Progenitor cell of endocrine pancreas (in vitro differentiated cells): ENCODE data around the gene NELL1. TPM values are rescaled to one million over a fixed set of nuclear protein-coding genes. Genes with fewer than 3 reads are reported as not detected.

Experiments used
- DNase-seq: peaks from one replicate; pipeline ENCODE4 v3.0.0; 2021; ENCODE audit warnings: low spot score; ENCODE audit not compliant: unreplicated experiment
- H3K27ac Mint-ChIP-seq: 2 replicates; pipeline ENCODE4 v1.8.0; 2021; ENCODE audit warnings: mild to moderate bottlenecking, moderate library complexity, mixed read lengths
- H3K27me3 Mint-ChIP-seq: 2 replicates; pipeline ENCODE4 v1.8.0; 2021; ENCODE audit warnings: mixed read lengths
- H3K36me3 Mint-ChIP-seq: 2 replicates; pipeline ENCODE4 v1.8.0; 2022; ENCODE audit warnings: mixed read lengths; ENCODE audit not compliant: insufficient read depth
- H3K4me1 Mint-ChIP-seq: 2 replicates; pipeline ENCODE4 v1.8.0; 2021; ENCODE audit warnings: low read depth, mixed read lengths
- H3K4me3 Mint-ChIP-seq: 2 replicates; pipeline ENCODE4 v1.8.0; 2021; ENCODE audit warnings: low read depth, mild to moderate bottlenecking, moderate library complexity, mixed read lengths
- H3K9me3 Mint-ChIP-seq: 2 replicates; pipeline ENCODE4 v1.8.0; 2021; ENCODE audit warnings: low read depth, mixed read lengths
- total RNA-seq: library from RNA; stranded (reverse); gene quantifications from 2 replicates; pipeline ENCODE4 v1.2.1, GENCODE V29; 2021
- TF ChIP-seq, protein P1 (sequence below): fragments of 200-600 bp; sonication (generic); IDR thresholded peaks from one replicate; pipeline ENCODE4 v1.5.0; 2021; ENCODE audit warnings: antibody characterized with exemption, mild to moderate bottlenecking; ENCODE audit not compliant: unreplicated experiment

The NELL1 gene
- total RNA-seq, 1 donor from 2014 or later, result 2.2 TPM

GRCh38 chr11:20771026-20771425, 101.6 kb downstream of the NELL1 start:
- Mint-ChIP-seq H3K9me3 (no peaks in the 10 kb centered on the region), H3K4me1 (no peaks in the 10 kb centered on the region), H3K36me3 (no peaks in the 10 kb centered on the region), H3K27ac (no peak overlapping the region), H3K4me3 (no peak overlapping the region), H3K27me3 (peaks cover 21% of the 10 kb centered on the region)
- DNase-seq, result no peak
- TF ChIP-seq, protein P1, sequence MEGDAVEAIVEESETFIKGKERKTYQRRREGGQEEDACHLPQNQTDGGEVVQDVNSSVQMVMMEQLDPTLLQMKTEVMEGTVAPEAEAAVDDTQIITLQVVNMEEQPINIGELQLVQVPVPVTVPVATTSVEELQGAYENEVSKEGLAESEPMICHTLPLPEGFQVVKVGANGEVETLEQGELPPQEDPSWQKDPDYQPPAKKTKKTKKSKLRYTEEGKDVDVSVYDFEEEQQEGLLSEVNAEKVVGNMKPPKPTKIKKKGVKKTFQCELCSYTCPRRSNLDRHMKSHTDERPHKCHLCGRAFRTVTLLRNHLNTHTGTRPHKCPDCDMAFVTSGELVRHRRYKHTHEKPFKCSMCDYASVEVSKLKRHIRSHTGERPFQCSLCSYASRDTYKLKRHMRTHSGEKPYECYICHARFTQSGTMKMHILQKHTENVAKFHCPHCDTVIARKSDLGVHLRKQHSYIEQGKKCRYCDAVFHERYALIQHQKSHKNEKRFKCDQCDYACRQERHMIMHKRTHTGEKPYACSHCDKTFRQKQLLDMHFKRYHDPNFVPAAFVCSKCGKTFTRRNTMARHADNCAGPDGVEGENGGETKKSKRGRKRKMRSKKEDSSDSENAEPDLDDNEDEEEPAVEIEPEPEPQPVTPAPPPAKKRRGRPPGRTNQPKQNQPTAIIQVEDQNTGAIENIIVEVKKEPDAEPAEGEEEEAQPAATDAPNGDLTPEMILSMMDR, result no peak

DNA sequence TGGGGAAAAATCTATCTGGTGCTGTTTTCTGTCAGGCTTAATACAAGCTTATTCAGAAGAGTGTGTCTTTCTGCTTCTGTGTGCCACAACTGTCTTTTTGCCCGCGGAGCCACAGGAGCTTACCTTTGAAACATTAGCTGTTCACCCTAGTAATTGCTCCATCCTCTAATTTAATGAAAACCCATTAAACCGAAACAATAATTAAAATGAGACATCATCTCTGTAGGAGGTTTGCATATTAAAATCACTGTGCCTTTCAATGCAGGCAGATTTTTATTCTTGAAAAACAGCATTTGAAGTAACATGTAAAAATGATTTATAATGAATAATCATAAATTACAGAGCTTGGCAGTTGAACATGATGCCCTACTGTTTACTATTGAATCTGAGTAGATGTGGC, 102.3 kb downstream of the NELL1 start:
- no peak for DNase-seq
- Mint-ChIP-seq H3K27me3 (peaks cover 21% of the 10 kb centered on the region), H3K4me1 (no peaks in the 10 kb centered on the region), H3K4me3 (no peak overlapping the region), H3K9me3 (no peaks in the 10 kb centered on the region), H3K36me3 (no peaks in the 10 kb centered on the region), H3K27ac (no peak overlapping the region)
- TF ChIP-seq, protein P1, result no peak

DNA sequence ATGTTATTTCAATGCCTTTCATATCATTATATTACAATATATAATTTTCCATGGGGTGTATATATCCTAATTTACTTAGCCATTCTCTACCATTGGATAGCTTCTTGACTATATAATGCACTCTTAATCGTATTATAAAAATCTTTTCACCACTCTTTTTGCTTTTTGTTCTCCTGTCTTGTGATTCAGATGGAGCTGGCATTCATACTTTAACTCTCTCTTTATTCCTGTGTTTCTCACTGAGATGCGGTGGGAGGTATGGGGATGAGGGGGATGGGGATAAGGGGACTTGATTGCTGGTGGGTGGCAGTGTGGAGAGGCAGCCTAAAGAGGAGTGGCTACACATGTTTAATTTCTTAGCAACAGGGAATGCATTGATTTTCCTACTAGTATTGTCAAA, 105.9 kb downstream of the NELL1 start:
- H3K27me3 Mint-ChIP-seq, result peaks cover 13% of the 10 kb centered on the region
- H3K9me3 Mint-ChIP-seq, result no peaks in the 10 kb centered on the region
- TF ChIP-seq, protein P1, result no peak
- no peak overlapping the region for H3K4me3 Mint-ChIP-seq
- no peak overlapping the region for H3K27ac Mint-ChIP-seq
- no peaks in the 10 kb centered on the region for H3K36me3 Mint-ChIP-seq
- H3K4me1 Mint-ChIP-seq, result no peaks in the 10 kb centered on the region
- no peak for DNase-seq

GRCh38 chr11:20782775-20783174, 113.4 kb downstream of the NELL1 start:
- Mint-ChIP-seq H3K4me3 (no peak overlapping the region), H3K27ac (no peak overlapping the region), H3K4me1 (no peaks in the 10 kb centered on the region), H3K9me3 (no peaks in the 10 kb centered on the region), H3K36me3 (no peaks in the 10 kb centered on the region), H3K27me3 (peaks cover 9% of the 10 kb centered on the region)
- TF ChIP-seq, protein P1, result no peak
- no peak for DNase-seq

- no peak for DNase-seq
- H3K4me1 Mint-ChIP-seq, result no peaks in the 10 kb centered on the region
- no peaks in the 10 kb centered on the region for H3K36me3 Mint-ChIP-seq
- peaks cover 9% of the 10 kb centered on the region for H3K27me3 Mint-ChIP-seq
- no peak overlapping the region for H3K4me3 Mint-ChIP-seq
- H3K27ac Mint-ChIP-seq, result no peak overlapping the region
- no peaks in the 10 kb centered on the region for H3K9me3 Mint-ChIP-seq
- TF ChIP-seq, protein P1, result no peak
Measured at GRCh38 chr11:20783220-20783619, 113.8 kb downstream of the NELL1 start.
